ENCODE results near the gene GLT1D1.

The GLT1D1 gene

DNA sequence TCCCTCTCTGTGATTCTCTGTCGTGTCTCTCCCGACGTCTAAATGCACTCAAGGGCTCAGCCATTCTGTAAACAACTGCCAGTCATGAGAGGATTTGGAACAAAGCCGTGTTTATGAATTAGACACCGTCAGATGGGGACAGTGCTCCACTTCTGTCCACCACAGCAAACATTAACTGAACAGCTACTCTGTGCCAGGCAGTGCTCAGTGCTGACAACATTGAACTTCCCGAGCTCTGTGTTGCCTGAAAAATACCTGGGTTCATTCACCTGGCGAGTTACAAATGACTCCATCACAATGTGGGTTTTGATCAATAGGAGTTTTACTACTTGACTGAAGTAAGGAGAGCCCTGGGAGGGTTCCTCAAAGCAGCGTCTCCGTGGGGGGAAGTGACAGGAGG, 139.3 kb downstream of the GLT1D1 start:
- H3K36me3 ChIP-seq, result no peaks in the 10 kb centered on the region
- H3K4me1 ChIP-seq, result no peaks in the 10 kb centered on the region
- H3K4me3 ChIP-seq (ENCODE audit: low read depth, low read length), result no peak overlapping the region
- H3K27me3 ChIP-seq, result no peaks in the 10 kb centered on the region
- TF ChIP-seq CTCF (IDR thresholded peaks at IDR 0.05; ENCODE audit: low read depth, low read length), result no peak
- no peaks in the 10 kb centered on the region; the same call in 1 of the 2 replicates for H3K9me3 ChIP-seq
- no peak for DNase-seq

DNA sequence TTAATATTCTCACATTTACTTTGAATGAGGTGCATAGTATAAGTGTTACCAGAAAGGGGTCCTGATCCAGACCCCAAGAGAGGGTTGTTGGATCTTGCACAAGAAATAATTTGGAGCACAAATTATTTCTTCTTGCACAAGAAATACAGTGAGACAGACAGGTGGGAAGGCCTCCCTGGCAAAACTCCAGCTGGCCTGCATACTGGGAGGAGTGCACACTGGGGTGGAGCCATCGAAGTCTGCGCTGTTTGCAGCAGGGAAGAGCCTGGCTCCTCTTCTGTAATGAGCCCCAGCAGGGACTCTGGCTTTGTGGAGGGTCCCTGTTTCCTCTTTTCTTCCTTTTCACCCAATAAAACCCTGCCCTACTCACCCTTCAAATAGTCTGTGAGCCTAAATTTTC, 141.6 kb downstream of the GLT1D1 start:
- Histone ChIP-seq H3K27me3 (no peaks in the 10 kb centered on the region), H3K4me3 (ENCODE audit: low read depth, low read length) (no peak overlapping the region), H3K4me1 (no peaks in the 10 kb centered on the region), H3K36me3 (no peaks in the 10 kb centered on the region), H3K9me3 (no peaks in the 10 kb centered on the region; the same call in 1 of the 2 replicates)
- TF ChIP-seq CTCF (IDR thresholded peaks at IDR 0.05; ENCODE audit: low read depth, low read length), result no peak
- no peak for DNase-seq

DNA sequence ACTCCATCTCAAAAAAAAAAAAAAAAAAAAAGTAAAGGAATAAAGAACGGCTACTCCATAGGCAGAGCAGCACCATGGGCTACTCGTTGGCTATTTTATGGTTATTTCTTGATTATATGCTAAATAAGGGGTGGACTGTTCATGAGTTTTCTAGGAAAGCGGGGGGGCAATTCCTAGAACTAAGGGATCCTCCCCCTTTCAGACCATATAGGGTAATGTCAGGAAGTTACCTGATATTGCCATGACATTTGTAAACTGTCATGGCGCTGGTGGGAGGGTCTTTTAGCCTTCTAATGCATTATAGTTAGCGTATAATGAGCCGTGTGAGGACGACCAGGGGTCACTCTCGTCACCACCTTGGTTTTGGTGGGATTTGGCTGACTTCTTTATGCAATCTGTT, 142.3 kb downstream of the GLT1D1 start:
- no peak for TF ChIP-seq CTCF (IDR thresholded peaks at IDR 0.05; ENCODE audit: low read depth, low read length)
- no peaks in the 10 kb centered on the region; the same call in 1 of the 2 replicates for H3K9me3 ChIP-seq
- no peak overlapping the region for H3K4me3 ChIP-seq (ENCODE audit: low read depth, low read length)
- H3K4me1 ChIP-seq, result no peaks in the 10 kb centered on the region
- H3K36me3 ChIP-seq, result no peaks in the 10 kb centered on the region
- DNase-seq, result no peak
- no peaks in the 10 kb centered on the region for H3K27me3 ChIP-seq

DNA sequence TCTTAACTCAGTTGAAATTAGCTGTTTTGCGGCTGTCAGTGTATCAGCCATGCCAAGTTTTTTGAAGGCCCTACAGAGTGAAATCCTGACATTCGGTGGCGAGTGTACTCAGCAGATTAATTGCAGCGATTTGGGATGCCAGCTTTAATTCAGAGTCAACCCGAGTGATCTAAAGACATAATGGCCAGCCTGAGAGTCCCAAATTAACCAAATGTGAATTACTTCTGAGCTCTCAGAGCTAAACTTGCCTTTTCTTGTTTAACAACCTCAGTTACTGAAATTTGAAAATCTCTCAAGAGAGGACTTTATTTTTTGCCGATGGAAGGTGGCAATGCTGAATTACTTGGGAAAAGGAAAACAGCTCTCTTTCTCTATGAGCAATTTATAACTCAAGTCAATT, 148.5 kb downstream of the GLT1D1 start:
- H3K4me1 ChIP-seq, result no peaks in the 10 kb centered on the region
- no peak overlapping the region for H3K4me3 ChIP-seq (ENCODE audit: low read depth, low read length)
- no peak for DNase-seq
- H3K27me3 ChIP-seq, result no peaks in the 10 kb centered on the region
- no peaks in the 10 kb centered on the region for H3K36me3 ChIP-seq
- no peak for TF ChIP-seq CTCF (IDR thresholded peaks at IDR 0.05; ENCODE audit: low read depth, low read length)
- H3K9me3 ChIP-seq, result no peaks in the 10 kb centered on the region; the same call in 1 of the 2 replicates

GRCh38 chr12:129002427-129002826, 149.1 kb downstream of the GLT1D1 start:
- H3K27me3 ChIP-seq, result no peaks in the 10 kb centered on the region
- no peaks in the 10 kb centered on the region for H3K4me1 ChIP-seq
- no peak for DNase-seq
- TF ChIP-seq CTCF (IDR thresholded peaks at IDR 0.05; ENCODE audit: low read depth, low read length), result no peak
- H3K4me3 ChIP-seq (ENCODE audit: low read depth, low read length), result no peak overlapping the region
- no peaks in the 10 kb centered on the region for H3K9me3 ChIP-seq
- no peaks in the 10 kb centered on the region for H3K36me3 ChIP-seq

DNA sequence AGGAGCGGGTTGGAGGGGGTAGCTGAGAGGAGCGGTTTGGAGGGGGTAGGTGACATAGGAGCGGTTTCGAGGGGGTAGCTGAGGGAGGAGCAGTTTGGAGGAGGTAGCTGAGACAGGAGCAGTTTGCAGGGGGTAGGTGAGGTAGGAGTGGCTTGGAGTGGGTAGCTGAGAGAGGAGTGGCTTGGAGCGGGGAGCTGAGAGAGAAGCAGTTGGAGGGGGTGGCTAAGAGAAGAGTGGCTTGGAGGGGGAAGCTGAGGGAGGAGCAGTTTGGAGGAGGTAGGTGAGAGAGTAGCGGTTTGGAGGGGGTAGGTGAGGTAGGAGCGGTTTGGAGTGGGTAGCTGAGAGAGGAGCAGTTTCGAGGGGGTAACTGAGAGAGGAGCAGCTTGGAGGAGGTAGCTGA, 152.1 kb downstream of the GLT1D1 start:
- Histone ChIP-seq H3K9me3 (no peaks in the 10 kb centered on the region), H3K36me3 (no peaks in the 10 kb centered on the region), H3K4me3 (ENCODE audit: low read depth, low read length) (no peak overlapping the region), H3K27me3 (no peaks in the 10 kb centered on the region), H3K4me1 (no peaks in the 10 kb centered on the region)
- no peak for TF ChIP-seq CTCF (IDR thresholded peaks at IDR 0.05; ENCODE audit: low read depth, low read length)
- DNase-seq, result no peak

All from BE2C (cell line).